Activated B cell treated with CpG ODN at 0.5 μM for 24 hours (primary cell): ENCODE results near the gene ZNF791. TPM values are rescaled to one million over a fixed set of nuclear protein-coding genes. Genes with fewer than 3 reads are reported as not detected.

Source experiments
- ATAC-seq: fragments of 200-7000 bp; cut with Tn5 transposase; one replicate; pipeline ENCODE4 v1.10.0; 2021; ENCODE audit warnings: low read depth, mild to moderate bottlenecking, moderate library complexity
- CTCF ChIA-PET: fragments of 350-600 bp; sonication (Branson Sonifier 250); formaldehyde crosslinking; loops from one replicate; lab custom pipeline; 2021; ENCODE audit warnings: antibody characterized with exemption; lab: Charles Lee
- POLR2A ChIA-PET: fragments of 350-600 bp; sonication (Branson Sonifier 250); formaldehyde crosslinking; loops from one replicate; lab custom pipeline; 2021; ENCODE audit warnings: antibody characterized with exemption; lab: Charles Lee
- DNase-seq: peaks from one replicate; pipeline ENCODE4 v3.0.0; 2022
- H3K27ac Mint-ChIP-seq: one replicate; pipeline ENCODE4 v1.8.0; 2020; ENCODE audit warnings: mixed read lengths
- H3K27me3 Mint-ChIP-seq: one replicate; pipeline ENCODE4 v1.8.0; 2021; ENCODE audit warnings: mixed read lengths
- H3K36me3 Mint-ChIP-seq: one replicate; pipeline ENCODE4 v1.8.0; 2021; ENCODE audit warnings: low read depth, mixed read lengths
- H3K4me1 Mint-ChIP-seq: one replicate; pipeline ENCODE4 v1.8.0; 2021; ENCODE audit warnings: mixed read lengths
- H3K4me3 Mint-ChIP-seq: one replicate; pipeline ENCODE4 v1.8.0; 2020; ENCODE audit warnings: mild to moderate bottlenecking, mixed read lengths
- H3K9me3 Mint-ChIP-seq: one replicate; pipeline ENCODE4 v1.8.0; 2020; ENCODE audit warnings: mixed read lengths
- intact Hi-C: fragments of 100-400 bp; cut with micrococcal nuclease; formaldehyde crosslinking; loops from one replicate; pipeline ENCODE4 v1.15.1; 2024
- total RNA-seq: library from RNA; stranded (reverse); gene quantifications from 2 replicates; pipeline ENCODE4 v1.2.3, GENCODE V29; 2022
- TF ChIP-seq, protein P1 (sequence below): fragments of 200-600 bp; IDR thresholded peaks from one replicate; pipeline ENCODE4 v1.8.0; 2022; ENCODE audit warnings: antibody characterized with exemption, mild to moderate bottlenecking

ZNF791 gene
- total RNA-seq, 1 donor from 2014 or later: 46.1 TPM

- H3K36me3 Mint-ChIP-seq: peaks cover 54% of the 10 kb centered on the region
- CTCF ChIA-PET: interaction anchor here (1.1 kb wide), 1 partner anchor 116 kb away, joined by 3 read pairs; no protein-coding TSS in a partner anchor
- TF ChIP-seq, protein P1, sequence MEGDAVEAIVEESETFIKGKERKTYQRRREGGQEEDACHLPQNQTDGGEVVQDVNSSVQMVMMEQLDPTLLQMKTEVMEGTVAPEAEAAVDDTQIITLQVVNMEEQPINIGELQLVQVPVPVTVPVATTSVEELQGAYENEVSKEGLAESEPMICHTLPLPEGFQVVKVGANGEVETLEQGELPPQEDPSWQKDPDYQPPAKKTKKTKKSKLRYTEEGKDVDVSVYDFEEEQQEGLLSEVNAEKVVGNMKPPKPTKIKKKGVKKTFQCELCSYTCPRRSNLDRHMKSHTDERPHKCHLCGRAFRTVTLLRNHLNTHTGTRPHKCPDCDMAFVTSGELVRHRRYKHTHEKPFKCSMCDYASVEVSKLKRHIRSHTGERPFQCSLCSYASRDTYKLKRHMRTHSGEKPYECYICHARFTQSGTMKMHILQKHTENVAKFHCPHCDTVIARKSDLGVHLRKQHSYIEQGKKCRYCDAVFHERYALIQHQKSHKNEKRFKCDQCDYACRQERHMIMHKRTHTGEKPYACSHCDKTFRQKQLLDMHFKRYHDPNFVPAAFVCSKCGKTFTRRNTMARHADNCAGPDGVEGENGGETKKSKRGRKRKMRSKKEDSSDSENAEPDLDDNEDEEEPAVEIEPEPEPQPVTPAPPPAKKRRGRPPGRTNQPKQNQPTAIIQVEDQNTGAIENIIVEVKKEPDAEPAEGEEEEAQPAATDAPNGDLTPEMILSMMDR: no peak
- intact Hi-C loops: loop anchor here (5.0 kb wide), 1 partner anchor 42 kb away; the partner anchor contains the start of gene TNPO2
- H3K4me3 Mint-ChIP-seq: peak overlapping the region; percentile 35
- H3K4me1 Mint-ChIP-seq: peaks cover 25% of the 10 kb centered on the region
- DNase-seq (no peak), ATAC-seq (no peak)
- no peak overlapping the region for H3K27ac Mint-ChIP-seq
- no peaks in the 10 kb centered on the region for H3K27me3 Mint-ChIP-seq
- POLR2A ChIA-PET: interaction anchor here (2.2 to 2.8 kb wide), 3 partner anchors 9 to 17 kb away, joined by 25 to 69 read pairs (median 51); partner anchors contain the start of genes FBXW9, MAN2B1 and WDR83
- H3K9me3 Mint-ChIP-seq: no peaks in the 10 kb centered on the region
These were observed 69.3 kb downstream of the ZNF791 start for GRCh38 chr19:12680034-12680433.

- TF ChIP-seq, protein P1: no peak
- POLR2A ChIA-PET: interaction anchor here (0.5 to 2.8 kb wide), 35 partner anchors 10 to 757 kb away, joined by 3 to 69 read pairs (median 6); partner anchors contain the start of genes FBXW9, GCDH, GET3 and JUNB
These were observed 70.6 kb downstream of the ZNF791 start, which contains the start of gene DHPS for GRCh38 chr19:12681074-12681987. DHPS (minus strand) TSS chr19:12681880; CDS start chr19:12681766, 114 bp downstream.

More at GRCh38 chr19:12681074-12681987, 70.6 kb downstream of the ZNF791 start, which contains the start of gene DHPS:
- H3K4me1 Mint-ChIP-seq: peaks cover 24% of the 10 kb centered on the region
- H3K36me3 Mint-ChIP-seq: peaks cover 41% of the 10 kb centered on the region
- ATAC-seq (peak; percentile 78), DNase-seq (peak; percentile 71)
- no peaks in the 10 kb centered on the region for H3K27me3 Mint-ChIP-seq
- intact Hi-C loops: loop anchor here (1.0 to 5.0 kb wide), 4 partner anchors 12 to 56 kb away; partner anchors contain the start of genes FBXW9, GET3 and TNPO2
- no peaks in the 10 kb centered on the region for H3K9me3 Mint-ChIP-seq
- peak within 1 kb of the TSS; percentile 94 for H3K4me3 Mint-ChIP-seq
- peak within 1 kb of the TSS; percentile 95 for H3K27ac Mint-ChIP-seq
- CTCF ChIA-PET: interaction anchor here (1.5 kb wide), 1 partner anchor 9 kb away, joined by 5 read pairs; no protein-coding TSS in a partner anchor

Other genes with a start within 250 kb of the ZNF791 start
- gene ZNF442, start 245.2 kb upstream of the ZNF791 start, total RNA-seq: 6.9 and 8.7 TPM in 2 replicates
- gene ZNF799, start 209.6 kb upstream of the ZNF791 start, total RNA-seq: 6.8 and 6.9 TPM in 2 replicates
- 3.5 and 3.6 TPM in 2 replicates for gene ZNF443, start 169.9 kb upstream of the ZNF791 start, total RNA-seq
- 4.8 and 6.4 TPM in 2 replicates for gene ZNF709, start 126.1 kb upstream of the ZNF791 start, total RNA-seq
- 23.0 and 26.6 TPM in 2 replicates for gene ZNF564, start 59.4 kb upstream of the ZNF791 start, total RNA-seq
- gene ZNF490, start 107 bp upstream of the ZNF791 start, total RNA-seq: 15.6 TPM in 2 replicates
- gene MAN2B1, start 55.8 kb downstream of the ZNF791 start, total RNA-seq: 251 and 291 TPM in 2 replicates
- 17.7 and 20.8 TPM in 2 replicates for gene WDR83, start 55.9 kb downstream of the ZNF791 start, total RNA-seq
- 141 and 160 TPM in 2 replicates for gene DHPS, start 71.0 kb downstream of the ZNF791 start, total RNA-seq
- not detected in 2 replicates for gene GNG14, start 77.1 kb downstream of the ZNF791 start, total RNA-seq
- gene FBXW9, start 85.7 kb downstream of the ZNF791 start, total RNA-seq: 4.7 and 5.2 TPM in 2 replicates
- 73.9 and 91.5 TPM in 2 replicates for gene TNPO2, start 113.0 kb downstream of the ZNF791 start, total RNA-seq
- 164 and 183 TPM in 2 replicates for gene TRIR, start 123.8 kb downstream of the ZNF791 start, total RNA-seq
- gene GET3, start 126.6 kb downstream of the ZNF791 start, total RNA-seq: 59.6 and 63.5 TPM in 2 replicates
- not detected in 2 replicates for gene BEST2, start 140.9 kb downstream of the ZNF791 start, total RNA-seq
- gene HOOK2, start 164.6 kb downstream of the ZNF791 start, total RNA-seq: 13.4 and 21.2 TPM in 2 replicates
- gene JUNB, start 180.6 kb downstream of the ZNF791 start, total RNA-seq: 127 and 132 TPM in 2 replicates
- 53.1 and 55.6 TPM in 2 replicates for gene PRDX2, start 190.9 kb downstream of the ZNF791 start, total RNA-seq
- gene THSD8, start 191.1 kb downstream of the ZNF791 start, total RNA-seq: 2.3 and 5.9 TPM in 2 replicates
- gene RNASEH2A, start 195.7 kb downstream of the ZNF791 start, total RNA-seq: 13.4 and 22.1 TPM in 2 replicates
- gene RTBDN, start 223.7 kb downstream of the ZNF791 start, total RNA-seq: not detected in 2 replicates
- 0.20 and 0.66 TPM in 2 replicates for gene MAST1, start 227.6 kb downstream of the ZNF791 start, total RNA-seq